Astrocyte of the spinal cord (primary cell): ENCODE results near the gene HOTAIR.

ENCODE experiments used
- DNase-seq: peaks from one replicate; pipeline ENCODE4 v3.0.0; 2011; ENCODE audit warnings: low read depth, low spot score
- H3K4me3 ChIP-seq: 2 replicates; pipeline ENCODE4 v1.5.1; 2011; ENCODE audit warnings: low read depth, mild to moderate bottlenecking, low read length, moderate library complexity
- CTCF ChIP-seq: IDR thresholded peaks from 2 replicates; pipeline ENCODE4 v1.5.1; 2012; ENCODE audit warnings: low read depth, mild to moderate bottlenecking, low read length, inconsistent platforms
- in situ Hi-C: cut with HindIII; loops from 2 replicates; pipeline ENCODE4 v1.10.0; 2017; ENCODE audit warnings: low sequenced_read_pairs

Gene HOTAIR

GRCh38 chr12:53927220-53928029 is 47.3 kb downstream of the HOTAIR start:
- DNase-seq, result no peak
- in situ Hi-C loops, result no loop called here
- TF ChIP-seq CTCF, result no peak
- no peak overlapping the region for H3K4me3 ChIP-seq

- in situ Hi-C loops, result no loop called here
- no peak for DNase-seq
- H3K4me3 ChIP-seq, result no peak overlapping the region
- TF ChIP-seq CTCF, result no peak
Measured at GRCh38 chr12:53924521-53925405, 50.0 kb downstream of the HOTAIR start.

GRCh38 chr12:53916788-53917655 is 57.7 kb downstream of the HOTAIR start:
- in situ Hi-C loops, result no loop called here
- TF ChIP-seq CTCF, result no peak

More at GRCh38 chr12:53916788-53917655, 57.7 kb downstream of the HOTAIR start:
- DNase-seq, result no peak
- H3K4me3 ChIP-seq, result no peak overlapping the region
